Right renal pelvis (tissue), 4 donors: Measurements from ENCODE around the gene MRPL2. TPM values are rescaled to one million over a fixed set of nuclear protein-coding genes. Genes with fewer than 3 reads are reported as not detected.
"Not testable (repeated sequence)": the region's sequence is repeated elsewhere in the genome, so short reads cannot be mapped to it uniquely, and the experiment has no call there.

Experiments used
- DNase-seq, 4 donors: peaks; one replicate each; pipeline ENCODE4 v3.0.0-alpha.2; 2013; ENCODE audit warnings: low read depth in 4 of 4, low spot score in 3 of 4, missing footprints in 1 of 4
- polyA plus RNA-seq, 4 donors: library from polyadenylated mRNA; unstranded; fragments of 120-200 nt; gene quantifications; one replicate each; pipeline ENCODE4 v1.2.1, GENCODE V29; 2013; ENCODE audit not compliant: insufficient read length in 4 of 4

Gene MRPL2
- polyA plus RNA-seq, 4 donors: 60.4 to 71.6 (median 62.7) TPM

DNA sequence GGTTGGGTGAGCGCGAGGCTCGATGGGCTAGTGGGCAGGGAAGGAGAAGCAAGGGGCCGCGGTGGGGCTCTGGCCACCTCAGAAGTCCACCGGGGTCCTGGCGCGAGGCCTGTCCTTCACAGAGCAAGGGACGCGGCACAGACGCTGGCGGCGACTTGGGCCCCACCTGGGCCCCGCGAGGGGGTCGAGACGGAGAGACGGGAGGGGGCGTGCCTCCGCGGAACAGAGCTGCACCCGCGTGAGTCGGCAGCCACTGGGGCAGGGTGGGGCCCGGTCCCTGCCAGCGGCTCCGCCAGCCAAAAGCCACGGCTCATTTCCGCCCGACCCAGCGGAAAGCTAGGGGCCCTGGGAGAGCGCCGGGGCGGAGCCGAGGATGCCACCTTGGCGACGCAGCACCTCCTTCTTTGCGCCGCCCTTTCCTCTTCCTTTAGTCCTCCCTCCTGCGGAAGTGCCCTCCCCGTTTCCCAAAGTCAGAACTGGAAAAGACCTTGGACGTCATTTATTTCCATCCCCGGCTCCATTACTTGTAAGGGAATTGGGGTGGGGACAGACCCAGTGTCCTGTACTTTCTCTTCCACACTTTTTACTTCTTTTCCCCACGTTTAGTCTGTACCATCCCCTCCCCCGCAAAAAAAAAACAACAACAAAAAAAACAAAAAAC lies 5.6 kb downstream of the MRPL2 start, which contains the start of gene CUL7:
Gene CUL7 (minus strand): TSS at position 307 of the 661 bp plus-strand sequence. CDS start 1,063 bp downstream, outside the sequence.
- DNase-seq: peak; percentile 83 to 89 (median 86)

DNA sequence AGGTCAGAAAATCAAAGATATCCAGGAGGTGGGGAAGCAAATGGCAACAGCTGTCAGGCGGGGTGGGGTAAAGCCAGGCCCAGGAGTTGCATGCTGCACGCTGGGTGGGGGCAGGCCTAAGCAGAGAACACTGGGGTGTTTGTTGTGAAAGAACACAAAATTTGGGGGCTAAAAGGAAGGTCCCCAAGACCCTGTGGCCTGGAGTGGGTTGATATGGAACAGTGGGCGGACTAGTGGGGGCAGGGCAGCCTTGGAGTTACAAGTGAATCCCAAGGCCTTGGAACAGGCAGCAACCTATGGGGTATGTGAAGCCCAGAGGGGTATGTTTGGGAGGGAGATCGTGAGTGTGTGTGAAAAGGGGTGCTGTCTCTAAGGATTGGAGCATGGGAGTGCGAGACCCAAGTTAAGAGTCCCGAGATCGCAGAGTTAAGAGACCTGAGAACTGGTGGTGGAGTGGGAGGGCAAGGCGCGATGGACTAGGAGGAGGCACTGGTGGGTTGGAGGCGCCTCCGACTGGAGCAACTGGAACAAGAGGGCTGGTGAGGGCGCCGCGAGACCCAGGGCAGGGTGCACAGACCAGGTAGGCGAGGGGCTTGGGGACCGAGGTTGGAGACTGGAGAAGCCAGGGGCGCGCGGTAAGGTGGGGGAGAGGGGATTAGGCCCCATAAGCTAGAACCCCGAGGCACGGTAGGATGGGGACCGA lies 6.2 kb downstream of the MRPL2 start:
- peak in 1 of 4 donors; percentile 25 for DNase-seq

DNA sequence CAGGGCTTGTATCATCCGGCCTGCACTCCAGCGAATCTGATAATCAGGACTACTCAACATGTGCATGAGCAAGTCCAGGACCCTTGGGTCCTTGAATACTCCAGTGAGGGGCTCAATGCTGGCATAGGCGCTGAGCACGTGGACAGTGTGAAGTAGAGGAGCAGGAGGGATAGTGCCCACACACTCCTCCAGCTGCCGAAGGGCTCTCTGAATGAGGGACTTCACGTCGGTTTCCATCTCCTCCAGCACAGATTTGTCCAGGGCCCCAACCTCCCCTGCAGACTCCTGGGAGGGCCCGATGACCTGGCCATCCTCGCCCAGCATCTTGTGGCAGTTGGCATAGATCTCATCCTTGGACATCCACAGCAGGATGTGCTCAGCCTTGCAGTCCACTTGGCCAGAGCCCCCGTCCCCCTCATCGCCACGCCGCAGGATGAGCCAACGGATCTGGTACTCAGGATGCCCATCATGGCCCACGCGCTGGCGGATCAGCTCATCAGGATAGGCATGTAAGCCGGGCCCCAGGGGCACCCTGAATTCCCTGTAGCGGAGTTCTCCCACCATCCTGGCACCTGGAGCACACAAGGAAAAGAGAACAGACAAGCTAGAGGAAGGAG lies 6.9 kb downstream of the MRPL2 start:
- no peak for DNase-seq

DNA sequence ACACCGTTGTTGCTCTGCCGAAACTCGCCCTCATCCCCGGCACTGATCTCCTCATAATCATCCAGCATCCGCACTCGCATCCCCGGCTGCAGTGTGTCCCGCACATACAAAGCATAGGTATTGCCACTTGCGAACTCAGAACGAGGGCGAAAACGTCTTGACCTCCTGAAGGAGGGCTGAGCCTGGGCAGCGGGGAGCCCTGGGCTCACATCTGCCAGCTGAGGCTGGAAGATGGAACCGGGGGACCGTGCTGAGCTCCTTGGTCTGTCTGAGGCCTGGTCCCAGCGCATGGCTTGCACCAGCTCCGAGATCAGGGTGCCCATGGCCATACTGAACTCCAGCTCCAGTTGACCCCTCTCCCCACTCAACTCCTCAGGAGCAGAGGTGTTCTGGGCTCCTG lies 8.3 kb downstream of the MRPL2 start:
- DNase-seq: no peak

DNA sequence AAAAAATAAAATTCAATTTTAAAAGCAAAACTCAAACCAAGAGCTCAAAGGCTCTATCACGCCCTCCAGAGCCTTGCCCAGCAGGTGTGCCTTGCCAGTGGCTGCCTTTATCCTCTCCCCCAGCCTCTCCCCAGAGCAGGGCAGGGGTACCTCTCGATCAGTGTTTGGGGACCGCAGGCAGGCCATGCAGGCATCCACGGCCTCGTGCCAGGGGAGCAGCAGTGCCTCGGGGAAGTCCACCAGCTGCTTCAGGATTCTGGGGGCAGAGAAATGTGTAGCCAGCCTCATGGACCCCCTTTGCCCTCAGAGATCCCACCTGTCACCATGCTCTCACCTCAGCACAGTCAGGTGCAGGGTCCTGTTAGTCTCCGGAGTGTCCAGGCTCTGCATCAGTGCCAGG lies 11.2 kb downstream of the MRPL2 start:
- DNase-seq: no peak

DNA sequence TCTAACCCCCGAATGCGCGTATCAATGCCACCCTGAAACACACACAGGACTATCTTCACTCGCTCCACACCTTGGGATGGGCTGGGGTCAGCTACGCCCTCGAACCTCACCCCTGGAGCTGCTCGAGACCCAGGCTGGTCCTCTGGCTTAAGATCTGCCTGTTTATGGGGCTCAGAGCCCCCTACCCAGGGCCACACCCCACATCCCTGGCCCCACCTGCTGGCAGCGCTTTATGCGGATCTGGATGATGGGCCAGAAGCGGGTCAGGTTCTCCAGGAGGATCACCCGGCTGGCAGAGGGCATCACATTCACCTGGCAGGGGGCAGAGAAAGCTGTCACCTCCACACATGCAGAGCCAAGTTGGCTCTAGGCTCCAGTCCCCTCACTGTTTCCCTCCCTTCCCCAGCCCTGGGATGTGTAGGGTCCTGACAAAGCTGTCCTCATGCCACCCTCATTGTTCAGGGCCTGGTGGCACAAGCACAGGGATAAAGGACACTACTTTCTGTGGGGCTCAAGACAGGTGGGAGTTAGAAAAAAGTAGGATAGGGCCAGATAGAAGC lies 13.8 kb downstream of the MRPL2 start:
- no peak for DNase-seq

DNA sequence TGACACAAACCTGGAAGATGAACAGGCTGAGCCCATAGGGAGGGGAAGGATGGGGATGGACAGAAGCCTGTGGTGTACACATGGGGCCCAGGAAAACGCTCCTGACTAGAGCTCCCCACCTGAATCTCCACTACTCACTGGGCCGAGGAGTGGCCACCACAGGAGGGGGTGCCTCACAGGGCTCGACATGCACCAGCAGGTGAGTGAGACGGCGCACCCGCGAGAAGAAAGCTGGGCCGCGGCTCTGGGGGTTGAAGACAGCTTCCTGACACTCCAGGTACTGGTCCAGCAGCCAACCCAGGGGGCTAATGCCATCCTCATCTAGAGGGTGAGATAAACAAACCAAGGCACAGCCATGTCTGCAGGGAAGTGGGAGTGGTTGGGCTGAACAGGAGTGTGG lies 15.9 kb downstream of the MRPL2 start:
- no peak for DNase-seq

DNA sequence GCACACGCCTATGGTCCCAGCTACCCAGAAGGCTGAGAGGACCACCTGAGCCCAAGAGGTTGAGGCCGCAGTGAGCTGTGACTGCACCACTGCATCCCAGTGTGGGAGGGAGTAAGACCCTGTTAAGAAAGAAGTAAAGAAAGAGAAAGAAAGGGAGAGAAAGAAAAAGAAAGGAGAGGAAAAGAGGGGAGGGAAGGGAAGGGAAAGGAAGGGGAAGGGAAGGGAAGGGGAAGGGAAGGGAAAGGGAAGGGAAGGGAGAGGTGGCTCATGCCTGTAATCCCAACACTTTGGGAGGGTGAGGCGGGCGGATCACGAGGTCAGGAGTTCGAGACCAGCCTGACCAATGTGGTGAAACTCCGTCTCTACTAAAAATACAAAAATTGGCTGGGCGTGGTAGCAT lies 17.8 kb downstream of the MRPL2 start:
- not testable (repeated sequence) for DNase-seq

DNA sequence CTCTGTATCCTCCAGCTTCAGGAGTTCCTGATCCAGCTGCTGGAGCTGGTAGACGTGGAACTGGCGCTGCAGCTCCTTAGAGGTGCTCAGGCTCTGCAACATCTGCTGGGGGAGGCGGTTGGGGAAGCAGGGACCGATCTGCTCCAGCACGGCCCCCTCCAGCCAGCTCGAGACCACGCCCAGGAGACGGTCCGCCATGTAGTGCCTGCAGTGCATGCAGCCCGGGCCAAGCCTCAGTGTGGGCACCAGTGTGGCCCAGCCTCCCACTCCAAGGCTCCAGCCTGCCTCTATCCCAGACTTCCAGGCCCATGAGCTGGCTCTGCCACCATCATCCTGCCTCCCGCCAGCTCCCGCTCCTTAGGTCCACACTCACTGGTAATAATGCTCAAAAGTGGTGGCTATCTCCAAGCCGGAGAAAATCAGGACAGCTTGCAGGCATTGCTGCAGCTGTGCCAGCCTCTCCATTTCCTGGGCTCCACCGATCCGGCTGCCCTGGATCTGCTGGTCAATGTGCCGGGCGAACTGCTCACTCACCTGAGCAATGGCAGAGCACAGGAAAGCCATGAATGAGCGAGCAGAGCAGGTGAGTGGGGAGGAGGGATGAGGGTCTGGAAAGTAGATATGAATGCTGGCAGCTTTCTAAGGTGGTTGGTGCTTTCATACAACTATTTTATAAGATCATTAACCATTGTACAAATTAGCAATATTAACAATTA lies 18.5 kb downstream of the MRPL2 start:
- DNase-seq: no peak

DNA sequence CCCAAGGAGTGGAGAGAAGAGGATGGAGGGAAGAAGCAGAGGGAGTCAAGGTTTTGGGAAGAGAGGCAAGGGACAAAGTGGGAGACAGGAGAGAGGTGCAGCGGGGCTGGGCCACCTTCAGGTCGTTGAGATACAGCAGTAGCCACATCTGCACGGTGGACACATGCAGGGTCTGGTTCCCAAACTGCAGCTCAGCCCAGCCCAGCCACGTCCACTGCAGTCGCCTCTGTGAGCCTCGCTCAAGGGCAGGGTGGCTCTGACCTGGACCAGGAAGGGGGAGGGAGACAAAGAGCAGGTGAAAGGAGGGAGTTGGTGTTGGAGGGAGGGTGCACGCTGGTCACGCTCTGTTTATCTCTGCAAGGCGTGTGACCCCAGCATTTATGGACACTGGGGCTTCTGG lies 20.5 kb downstream of the MRPL2 start:
- no peak for DNase-seq

DNA sequence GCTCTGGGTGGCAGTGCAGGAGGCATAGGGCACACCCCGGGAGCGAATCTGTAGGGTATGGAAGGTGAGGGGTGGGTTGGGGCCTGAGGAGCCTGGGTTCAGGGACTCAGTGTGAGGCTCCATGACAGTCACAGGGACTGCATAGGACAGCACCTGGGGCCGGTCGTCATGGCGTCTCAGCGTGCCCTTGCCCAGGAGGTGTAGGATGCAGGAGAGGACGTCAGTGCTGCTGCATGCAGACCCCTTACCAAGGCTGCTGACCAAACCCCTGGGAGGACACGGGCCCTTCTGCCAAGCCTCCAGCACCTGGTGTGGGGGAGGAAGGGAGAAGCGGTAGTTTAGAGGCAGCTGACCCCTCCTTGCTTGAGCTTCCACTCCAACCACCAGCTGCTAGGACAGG lies 21.5 kb downstream of the MRPL2 start:
- no peak for DNase-seq

DNA sequence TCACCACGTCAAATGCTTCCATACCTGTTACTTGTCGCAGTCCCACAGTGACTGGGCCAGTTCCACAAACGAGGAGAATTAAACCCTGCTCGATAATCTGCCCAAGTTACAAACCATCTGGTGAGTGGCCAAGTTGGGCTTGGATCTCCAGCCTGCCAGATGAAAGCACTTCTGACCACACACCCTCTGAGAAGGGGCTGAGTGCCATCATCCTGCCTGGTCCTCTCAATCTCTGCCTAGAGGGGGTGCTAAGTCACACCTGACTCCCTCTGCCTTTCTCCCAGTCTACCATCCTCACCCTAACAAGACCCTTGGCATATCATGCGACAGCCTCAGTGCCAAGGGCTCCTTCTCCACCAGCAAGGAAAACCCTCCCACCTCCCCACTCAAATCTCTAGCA lies 22.0 kb downstream of the MRPL2 start:
- DNase-seq: no peak

DNA sequence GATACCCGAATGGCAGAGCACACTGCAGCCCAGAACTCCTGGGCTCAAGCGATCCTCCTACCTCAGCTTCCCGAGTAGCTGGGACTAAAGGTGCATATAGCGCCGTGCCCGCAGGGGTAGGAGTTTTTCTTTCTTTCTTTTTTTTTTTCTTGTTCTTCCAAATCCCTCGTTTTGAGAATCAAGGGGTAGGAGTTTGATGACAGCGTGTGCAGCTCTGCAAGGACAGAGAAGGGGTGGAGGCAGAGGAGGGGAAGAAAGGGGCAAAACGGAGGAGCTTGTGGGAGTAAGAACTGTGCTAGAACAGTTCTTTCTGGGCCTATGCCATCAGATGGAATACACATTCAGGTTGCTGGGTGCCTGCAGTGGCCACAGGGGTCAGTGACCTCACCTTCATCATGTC lies 22.5 kb downstream of the MRPL2 start:
- DNase-seq: no peak

DNA sequence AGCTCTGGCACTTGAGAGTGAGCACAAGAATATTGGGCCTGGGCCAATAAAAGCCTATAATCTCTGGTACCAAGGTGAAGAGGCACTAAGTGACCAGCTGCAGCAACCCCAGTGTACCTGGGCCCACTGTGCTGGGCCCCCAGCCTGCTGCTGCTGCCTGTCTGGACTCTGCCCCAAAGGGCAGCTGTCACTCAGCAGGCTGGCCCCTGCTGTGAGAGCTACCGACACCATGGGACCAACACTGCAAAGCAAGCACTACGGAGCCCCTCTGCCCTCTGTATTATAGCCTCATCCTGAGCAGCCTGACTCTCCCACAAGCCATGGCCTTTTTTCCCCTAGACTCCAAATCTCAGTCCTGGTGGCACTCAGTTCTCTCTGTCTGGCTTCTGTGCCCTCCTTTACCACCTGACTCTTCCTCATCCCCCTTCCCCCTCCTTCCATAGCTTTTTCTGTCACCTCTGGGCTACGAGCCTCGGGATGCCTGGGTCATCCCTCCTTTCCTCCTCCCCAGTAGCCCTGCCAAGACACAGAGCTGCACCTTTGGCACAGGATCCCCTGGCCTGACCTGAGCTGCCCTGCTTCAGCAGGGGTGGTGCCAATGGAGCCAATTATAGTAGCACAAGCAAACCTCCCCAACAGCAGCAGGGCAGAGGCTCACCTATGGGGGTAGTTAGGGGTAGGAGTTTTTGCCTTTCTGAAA lies 23.6 kb downstream of the MRPL2 start:
- DNase-seq: no peak

DNA sequence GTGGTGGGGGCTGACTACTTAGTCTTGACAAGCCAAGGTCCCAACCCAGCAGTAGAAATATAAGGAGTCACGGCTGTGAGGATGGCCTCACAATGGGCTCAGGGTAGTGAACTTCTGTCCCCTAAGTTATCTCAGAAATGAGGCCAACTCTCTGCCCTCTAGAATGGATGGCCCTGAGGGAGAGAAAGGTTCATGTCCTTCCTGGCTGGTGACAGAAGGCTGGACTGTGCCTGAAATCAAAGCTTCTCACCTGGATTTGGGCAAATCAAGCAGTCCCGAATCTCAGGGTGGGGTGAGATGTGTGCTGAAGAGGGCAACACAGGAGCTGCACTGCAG lies 25.1 kb downstream of the MRPL2 start:
- DNase-seq: no peak

DNA sequence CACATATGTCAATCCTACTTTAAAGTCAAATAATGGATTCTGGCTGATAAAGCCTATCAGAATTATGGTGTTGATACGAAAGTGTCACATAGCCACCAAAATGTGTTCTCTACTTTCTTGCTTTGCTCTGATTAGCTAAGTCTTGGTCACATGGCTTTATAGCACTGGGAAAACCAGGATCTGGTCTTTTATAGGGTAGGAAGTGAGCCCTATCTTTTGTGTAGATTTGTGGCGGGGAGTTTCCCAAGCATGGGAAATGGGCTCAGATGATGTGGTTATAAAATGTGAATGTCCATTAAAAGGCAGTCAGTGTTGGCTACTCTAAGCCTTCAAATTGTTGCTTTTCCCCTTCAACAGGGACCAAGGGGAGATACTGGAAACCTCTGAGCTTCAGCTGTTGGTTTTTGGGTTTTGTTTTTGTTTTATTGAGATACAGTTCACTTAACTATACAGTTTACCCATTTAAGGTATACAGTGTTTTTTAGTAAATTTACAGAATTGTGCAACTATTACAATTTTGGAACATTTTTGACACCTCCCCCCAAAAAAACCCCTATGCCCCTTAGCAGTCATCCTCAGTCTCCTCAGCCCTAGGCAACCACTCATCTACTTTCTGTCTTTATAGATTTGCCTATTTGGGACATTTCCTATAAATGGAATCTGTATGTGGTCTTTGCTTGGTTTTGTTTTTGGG lies 25.6 kb downstream of the MRPL2 start:
- DNase-seq: no peak

DNA sequence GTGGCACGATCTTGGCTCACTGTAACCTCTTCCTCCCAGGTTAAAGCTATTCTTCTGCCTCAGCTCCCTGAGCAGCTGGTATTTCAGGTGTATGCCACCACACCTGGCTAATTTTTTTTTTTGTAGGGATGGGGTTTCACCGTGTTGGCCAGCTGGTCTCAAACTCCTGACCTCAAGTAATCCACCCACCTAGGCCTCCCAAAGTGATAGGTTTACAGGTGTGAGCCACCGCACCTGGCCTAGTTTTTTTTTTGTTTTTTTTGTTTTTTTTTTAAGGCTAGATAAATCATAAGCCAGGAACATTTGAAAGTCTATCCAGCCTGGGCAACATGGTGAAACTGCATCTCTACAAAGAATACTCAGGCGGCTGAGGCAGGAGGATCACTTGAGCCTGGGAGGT lies 26.9 kb downstream of the MRPL2 start:
- no peak for DNase-seq

DNA sequence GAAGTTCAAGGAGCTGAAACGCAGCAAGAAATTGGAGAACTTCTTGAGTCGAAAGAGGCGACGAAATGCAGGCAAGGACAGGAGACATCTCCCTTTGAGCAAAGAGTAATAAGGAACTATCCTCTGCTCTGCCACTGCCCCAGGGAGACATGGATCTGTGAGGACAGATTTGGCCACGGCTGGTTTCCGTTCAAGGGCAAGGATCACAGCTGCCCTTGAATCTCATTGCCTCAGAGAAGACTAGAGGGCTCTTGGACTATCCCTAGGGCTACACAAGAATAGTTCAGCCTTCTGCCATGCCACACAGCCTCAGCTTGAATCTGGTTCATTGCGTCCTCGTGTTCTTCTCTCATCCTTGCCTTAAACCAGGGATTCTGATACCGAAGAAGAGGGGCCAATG lies 30.1 kb downstream of the MRPL2 start:
- no peak for DNase-seq

DNA sequence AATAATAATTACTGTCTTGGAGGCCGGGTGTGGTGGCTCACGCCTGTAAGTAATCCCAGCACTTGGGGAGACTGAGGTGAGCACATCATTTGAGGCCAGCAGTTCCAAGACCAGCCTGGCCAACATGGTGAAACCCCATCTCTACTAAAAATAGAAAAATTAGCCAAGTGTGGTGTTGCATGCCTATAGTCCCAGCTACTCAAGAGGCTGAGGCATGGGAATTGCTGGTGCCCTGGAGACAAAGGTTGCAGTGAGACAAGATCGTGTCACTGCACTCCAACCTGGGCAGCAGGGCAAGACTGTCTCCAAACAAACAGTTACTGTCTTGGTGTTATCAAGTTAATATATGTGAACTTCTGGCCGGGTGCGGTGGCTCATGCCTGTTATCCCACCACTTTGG lies 32.9 kb downstream of the MRPL2 start:
- DNase-seq: no peak

DNA sequence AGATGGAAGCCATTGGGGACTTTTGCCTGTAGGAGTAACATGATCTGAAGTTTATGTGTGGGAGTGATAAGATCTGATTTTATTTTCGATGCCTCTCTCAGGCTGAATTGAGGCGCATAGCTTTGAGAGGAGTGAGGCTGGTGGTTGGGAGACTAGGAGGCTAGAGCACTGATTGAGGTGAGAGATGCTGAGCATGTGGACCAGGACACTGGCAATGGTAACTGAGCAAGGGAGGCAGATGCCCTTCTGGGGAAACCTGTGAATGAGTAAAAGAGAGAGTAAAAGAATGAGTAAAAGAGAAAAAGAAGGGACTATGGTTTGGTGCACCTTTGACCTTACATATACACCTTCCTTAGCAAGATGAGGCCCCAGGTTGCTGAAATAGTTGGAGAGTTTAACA lies 34.8 kb downstream of the MRPL2 start:
- no peak for DNase-seq
